Ureter (tissue), 1 donor: ENCODE measurements around the gene VASN. TPM values are rescaled to one million over a fixed set of nuclear protein-coding genes. Genes with fewer than 3 reads are reported as not detected.

ENCODE experiments used
- DNase-seq: peaks from one replicate; pipeline ENCODE4 v3.0.0-alpha.2; 2020; ENCODE audit warnings: low spot score
- total RNA-seq: library from RNA; stranded (reverse); gene quantifications from one replicate; pipeline ENCODE4 v1.2.4, GENCODE V29; 2023
- donor health status: DM: yes; HTN: yes; CAD: no.

VASN gene
- total RNA-seq, 1 donor from 2014 or later, result 13.4 TPM

- DNase-seq, result no peak
Measured at GRCh38 chr16:4403133-4403949, 31.7 kb downstream of the VASN start.

- DNase-seq, result no peak
Measured at GRCh38 chr16:4404247-4404966, 32.8 kb downstream of the VASN start.

GRCh38 chr16:4404967-4405696, 33.5 kb downstream of the VASN start:
- no peak for DNase-seq

GRCh38 chr16:4407543-4408322, 36.1 kb downstream of the VASN start:
- no peak for DNase-seq

GRCh38 chr16:4408323-4408690, 36.7 kb downstream of the VASN start:
- DNase-seq, result no peak

- no peak for DNase-seq
Measured at GRCh38 chr16:4409081-4409932, 37.7 kb downstream of the VASN start.

GRCh38 chr16:4410335-4411075, 38.9 kb downstream of the VASN start:
- DNase-seq, result no peak

- DNase-seq, result no peak
Measured at GRCh38 chr16:4411684-4412083, 40.0 kb downstream of the VASN start.

- no peak for DNase-seq
Measured at GRCh38 chr16:4412159-4412558, 40.5 kb downstream of the VASN start.

GRCh38 chr16:4412854-4413253, 41.2 kb downstream of the VASN start:
- no peak for DNase-seq

GRCh38 chr16:4414187-4414917, 42.7 kb downstream of the VASN start:
- DNase-seq, result no peak

- no peak for DNase-seq
Measured at GRCh38 chr16:4415538-4416199, 44.0 kb downstream of the VASN start.

GRCh38 chr16:4416200-4417032, 44.8 kb downstream of the VASN start, which contains the start of gene CORO7:
TSS of gene CORO7 (minus strand) at chr16:4416596. CDS start at chr16:4416518, 78 bp downstream.
- DNase-seq, result peak; percentile 97

- no peak for DNase-seq
Measured at GRCh38 chr16:4419402-4419959, 47.8 kb downstream of the VASN start.

- no peak for DNase-seq
Measured at GRCh38 chr16:4420505-4421105, 49.0 kb downstream of the VASN start.

GRCh38 chr16:4425378-4426020, 53.9 kb downstream of the VASN start, which contains the start of gene DNAJA3:
TSS of gene DNAJA3 (plus strand) at chr16:4425868. CDS start at chr16:4425882, 14 bp downstream.
- peak; percentile 89 for DNase-seq
